GM19324 (cell line): ENCODE measurements around the gene ZXDA.

ENCODE experiments used
- ATAC-seq: cut with Tn5 transposase; IDR thresholded peaks from one replicate; pipeline ENCODE4 v1.9.1; 2021; ENCODE audit warnings: mild to moderate bottlenecking, moderate library complexity; ENCODE audit not compliant: unreplicated experiment, low FRiP score

Gene ZXDA

DNA sequence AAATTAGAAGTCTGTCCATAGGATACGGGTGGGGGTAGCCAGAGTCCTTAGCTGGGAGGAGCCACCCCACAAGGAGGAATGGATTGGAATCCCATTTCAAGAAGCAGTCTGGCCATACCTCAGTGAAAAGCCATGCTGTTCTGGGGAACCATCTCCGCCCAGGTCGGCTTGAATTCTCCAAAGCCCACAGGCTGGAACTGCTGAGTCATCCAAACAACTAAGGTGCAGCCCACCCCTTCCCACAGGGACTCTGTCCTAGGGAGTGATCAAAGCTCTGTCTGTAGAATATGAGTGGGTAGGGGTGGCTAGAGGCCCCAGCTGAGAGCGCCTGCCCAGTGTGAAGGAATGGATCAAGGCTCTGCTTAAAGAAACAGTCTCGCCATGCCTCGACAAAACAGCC, 38.8 kb downstream of the ZXDA start:
- ATAC-seq: no peak
